HG03025 (cell line): ENCODE results near the gene AKR7A2.
"Not testable (repeated sequence)": the region's sequence is repeated elsewhere in the genome, so short reads cannot be mapped to it uniquely, and the experiment has no call there.

Experiments used
- ATAC-seq: cut with Tn5 transposase; IDR thresholded peaks from one replicate; pipeline ENCODE4 v1.9.1; 2021; ENCODE audit warnings: mild to moderate bottlenecking, moderate library complexity; ENCODE audit not compliant: unreplicated experiment, low FRiP score

The AKR7A2 gene

GRCh38 chr1:19308509-19308907 is 3.4 kb downstream of the AKR7A2 start:
- no peak for ATAC-seq

- ATAC-seq, result no peak
These were observed 4.0 kb downstream of the AKR7A2 start for GRCh38 chr1:19307794-19308508.

GRCh38 chr1:19306941-19307340 is 5.0 kb downstream of the AKR7A2 start:
- no peak for ATAC-seq

GRCh38 chr1:19305880-19306279 is 6.1 kb downstream of the AKR7A2 start:
- ATAC-seq, result no peak

- not testable (repeated sequence) for ATAC-seq
These were observed 7.9 kb downstream of the AKR7A2 start for GRCh38 chr1:19304081-19304480.

- no peak for ATAC-seq
These were observed 11.7 kb downstream of the AKR7A2 start for GRCh38 chr1:19300211-19300610.

DNA sequence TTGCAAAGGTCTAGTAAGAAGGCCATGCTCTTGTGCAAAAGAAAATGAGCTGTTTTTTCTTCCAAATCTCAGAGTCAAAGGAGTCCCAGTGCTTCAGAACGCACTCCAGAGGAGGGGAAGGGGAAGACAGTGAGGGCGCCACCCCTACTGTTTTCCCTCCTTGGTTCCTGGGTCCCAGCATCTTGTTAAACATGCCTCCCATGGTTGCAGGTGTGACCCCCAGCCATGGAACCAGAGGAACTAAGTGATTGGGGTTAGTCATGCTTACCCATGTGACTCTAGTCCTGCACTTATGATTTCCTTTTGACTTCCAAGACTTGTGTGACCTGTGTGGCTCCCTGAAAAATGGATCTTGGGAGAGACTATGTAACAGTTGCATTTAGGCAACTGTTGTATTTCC is 17.3 kb downstream of the AKR7A2 start:
- ATAC-seq, result no peak

- no peak for ATAC-seq
These were observed 22.7 kb downstream of the AKR7A2 start for GRCh38 chr1:19289244-19289643.

GRCh38 chr1:19288324-19289241 is 23.4 kb downstream of the AKR7A2 start, which contains the start of gene AKR7A3:
Gene AKR7A3 (minus strand): TSS chr1:19288770. CDS start chr1:19288709, 61 bp downstream.
- not testable (repeated sequence) for ATAC-seq

DNA sequence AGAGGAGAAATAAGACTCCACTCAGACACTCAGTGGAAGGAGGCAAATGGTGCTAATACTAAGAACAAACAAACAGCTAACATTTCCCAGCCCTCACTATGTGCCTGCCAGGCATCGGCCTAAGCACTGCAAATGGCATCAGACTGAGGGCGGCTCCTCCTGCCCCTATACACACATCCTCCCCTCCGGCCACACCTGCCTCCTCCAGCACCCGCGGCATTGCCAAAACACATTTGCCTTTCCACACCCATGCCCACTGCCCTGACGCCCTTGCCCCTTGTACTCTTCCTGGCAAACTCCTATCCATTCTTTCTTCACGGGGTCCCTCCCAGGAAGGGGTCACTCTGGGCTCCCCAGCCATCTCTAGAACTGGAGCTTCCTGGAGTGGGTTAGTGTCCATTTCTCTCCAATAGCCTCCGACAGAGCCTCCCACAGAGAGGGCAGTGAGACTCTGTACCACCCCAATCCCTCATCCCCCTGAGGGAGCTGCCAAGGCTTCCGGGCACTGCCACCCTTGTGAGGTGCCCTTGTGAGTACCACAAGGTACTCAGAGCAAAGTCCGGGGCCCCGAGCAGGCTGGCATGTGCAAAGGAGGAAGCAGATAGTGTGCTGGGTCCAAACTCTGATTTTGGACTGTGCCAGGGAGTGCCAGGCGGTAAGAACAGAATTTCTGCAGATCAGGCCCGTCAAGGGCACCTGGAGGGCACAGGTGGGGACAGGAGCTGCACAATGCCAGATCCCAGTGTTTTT is 24.3 kb downstream of the AKR7A2 start:
- ATAC-seq, result no peak

GRCh38 chr1:19285807-19286206 is 26.1 kb downstream of the AKR7A2 start:
- ATAC-seq, result not testable (repeated sequence)

GRCh38 chr1:19285366-19285765 is 26.6 kb downstream of the AKR7A2 start:
- ATAC-seq, result not testable (repeated sequence)

- ATAC-seq, result no peak
These were observed 27.1 kb downstream of the AKR7A2 start for GRCh38 chr1:19284881-19285280.

- ATAC-seq, result no peak
These were observed 28.1 kb downstream of the AKR7A2 start for GRCh38 chr1:19283891-19284290.

- no peak for ATAC-seq
These were observed 37.3 kb downstream of the AKR7A2 start for GRCh38 chr1:19274636-19275035.

DNA sequence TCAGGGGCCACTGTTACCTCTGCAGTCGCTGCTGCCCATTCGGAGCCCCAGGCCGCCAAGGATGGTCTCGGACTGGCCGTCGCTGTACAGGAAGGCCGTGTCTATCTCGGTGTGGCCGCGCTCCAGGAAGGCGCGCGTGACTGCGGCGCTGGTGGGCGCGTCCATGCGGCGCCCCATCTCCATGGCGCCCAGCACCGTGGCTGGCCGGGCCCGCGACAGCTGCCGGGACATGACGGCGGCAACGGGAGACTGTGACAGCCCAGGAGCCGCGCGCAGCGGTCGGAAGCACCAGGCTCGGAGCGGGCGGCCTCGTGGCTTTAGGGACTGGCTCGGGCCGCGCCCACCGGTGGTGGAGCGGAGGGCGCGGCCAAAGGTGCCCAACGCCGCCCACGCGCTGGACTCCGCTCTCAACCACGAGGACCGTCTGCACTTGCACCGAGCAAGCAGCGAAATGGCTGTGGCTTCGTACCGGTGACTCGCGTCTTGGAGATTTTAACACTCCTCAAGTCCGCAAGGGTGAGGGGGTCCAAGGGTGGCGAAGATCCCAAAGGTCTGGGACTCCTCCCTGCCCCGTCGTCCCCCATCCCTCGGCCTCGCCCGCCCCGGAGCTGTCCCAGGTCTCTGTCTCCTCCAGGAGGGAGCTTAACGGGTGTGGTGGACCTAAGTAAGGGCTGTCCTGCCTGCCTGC is 38.0 kb downstream of the AKR7A2 start:
- ATAC-seq, result not testable (repeated sequence)

- no peak for ATAC-seq
These were observed 38.7 kb downstream of the AKR7A2 start for GRCh38 chr1:19273106-19273843.

DNA sequence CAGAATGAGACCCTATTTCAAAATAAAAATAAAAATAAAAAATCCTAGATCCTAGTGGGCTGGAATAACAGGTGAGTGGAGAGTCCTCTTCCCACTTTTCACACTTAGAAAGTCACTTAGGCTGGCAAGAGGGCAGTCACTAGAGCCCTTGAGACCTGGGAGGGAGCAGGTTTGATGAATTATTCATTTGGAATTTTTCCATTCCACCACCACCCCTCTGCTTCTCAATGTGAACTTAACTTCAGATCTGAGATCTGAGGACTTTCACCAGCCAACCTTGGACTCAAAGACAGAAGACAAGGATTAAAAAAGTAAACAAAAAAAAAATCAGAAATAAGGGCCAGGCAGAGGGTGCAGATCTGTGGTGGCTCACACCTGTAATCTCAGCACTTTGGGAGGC is 39.9 kb downstream of the AKR7A2 start:
- no peak for ATAC-seq

DNA sequence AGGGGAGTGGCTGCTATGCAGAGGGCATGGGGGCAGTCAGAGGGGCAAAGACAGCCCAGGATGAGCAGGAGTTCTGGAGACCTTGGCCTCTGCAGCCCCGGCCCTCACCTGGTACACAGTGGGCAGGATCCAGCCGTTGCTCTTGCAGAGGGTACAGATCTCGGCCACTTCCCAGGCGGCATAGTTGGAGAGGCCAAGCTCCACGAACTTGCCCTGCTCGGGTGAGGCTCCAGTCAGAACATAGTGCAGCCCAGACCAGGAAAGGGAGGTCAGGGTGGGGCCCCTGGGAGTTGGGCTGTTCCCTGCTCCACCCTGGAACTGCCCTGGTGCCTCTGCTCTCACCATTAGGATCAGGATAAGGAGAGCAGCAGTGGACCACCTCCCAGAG is 41.6 kb downstream of the AKR7A2 start:
- ATAC-seq, result not testable (repeated sequence)
